A172 (cell line): ENCODE measurements around the gene NPAS3. TPM values are rescaled to one million over a fixed set of nuclear protein-coding genes. Genes with fewer than 3 reads are reported as not detected.
A peak's percentile ranks its signal among the peaks of the same experiment; 100 is the strongest.

Experiments
- DNase-seq: peaks from one replicate; pipeline ENCODE4 v3.0.0-alpha.2; 2015; ENCODE audit warnings: low spot score
- total RNA-seq: library from RNA; depleted of rRNA; stranded (reverse); fragments of >200 nt; shearing (Covaris generic); gene quantifications from 2 replicates; pipeline ENCODE4 v1.2.3, GENCODE V29; 2014

Gene NPAS3
- total RNA-seq, 1 experiment from 2014 or later, result 0.41 TPM

- no peak for DNase-seq
These were observed 617.2 kb downstream of the NPAS3 start for GRCh38 chr14:33555710-33556350.

GRCh38 chr14:33556382-33557121 lies 617.9 kb downstream of the NPAS3 start:
- DNase-seq, result no peak

GRCh38 chr14:33560718-33561431 lies 622.2 kb downstream of the NPAS3 start:
- DNase-seq, result no peak

GRCh38 chr14:33561488-33562175 lies 623.0 kb downstream of the NPAS3 start:
- DNase-seq, result no peak

- no peak for DNase-seq
These were observed 624.7 kb downstream of the NPAS3 start for GRCh38 chr14:33563191-33563900.

- no peak for DNase-seq
These were observed 625.2 kb downstream of the NPAS3 start for GRCh38 chr14:33563901-33564197.

- DNase-seq, result peak; percentile 84
These were observed 626.3 kb downstream of the NPAS3 start for GRCh38 chr14:33564774-33565630.

GRCh38 chr14:33566082-33566481 lies 627.4 kb downstream of the NPAS3 start:
- no peak for DNase-seq

GRCh38 chr14:33567023-33567728 lies 628.5 kb downstream of the NPAS3 start:
- peak; percentile 21 for DNase-seq

- DNase-seq, result no peak
These were observed 629.1 kb downstream of the NPAS3 start for GRCh38 chr14:33567731-33568130.

- DNase-seq, result no peak
These were observed 630.4 kb downstream of the NPAS3 start for GRCh38 chr14:33568935-33569579.

GRCh38 chr14:33569821-33570687 lies 631.4 kb downstream of the NPAS3 start:
- no peak for DNase-seq

- no peak for DNase-seq
These were observed 632.1 kb downstream of the NPAS3 start for GRCh38 chr14:33570694-33571310.

- DNase-seq, result no peak
These were observed 634.7 kb downstream of the NPAS3 start for GRCh38 chr14:33573301-33573880.

- no peak for DNase-seq
These were observed 637.3 kb downstream of the NPAS3 start for GRCh38 chr14:33576014-33576413.

GRCh38 chr14:33578461-33579216 lies 640.0 kb downstream of the NPAS3 start:
- DNase-seq, result no peak

- no peak for DNase-seq
These were observed 641.6 kb downstream of the NPAS3 start for GRCh38 chr14:33580231-33580749.
